K562 (cell line): ENCODE results near the gene DISC1. TPM values are rescaled to one million over a fixed set of nuclear protein-coding genes. Genes with fewer than 3 reads are reported as not detected.

Source experiments
- NR3C1 ChIP-seq: sonication (generic); formaldehyde crosslinking; IDR thresholded peaks from 2 replicates; pipeline ENCODE4 v1.8.1; 2022; ENCODE audit warnings: missing genetic modification reagents
- polyA plus RNA-seq, 8 experiments: library from polyadenylated mRNA; depleted of rRNA in 4 of 8; stranded (reverse) in 5 of 8; unstranded in 3 of 8; fragments of >200 nt; fragmentation: Nextera tagmentation in 2 of 8; fragmentation: Illumina TruSeq in 1 of 8; extraction: Ambion mirVana in 2 of 8; extraction: Trizol in 1 of 8; gene quantifications; 2 replicates each; pipeline versions ENCODE4 v1.2.1 to v1.2.3, GENCODE V29; 2011 to 2014; ENCODE audit warnings: inconsistent platforms in 1 of 8, missing spikeins in 1 of 8
- total RNA-seq, 7 experiments: library from RNA; depleted of rRNA in 6 of 7; stranded (reverse); fragments of >200 nt in 6 of 7; fragmentation: Illumina TruSeq in 2 of 7; extraction: Trizol in 2 of 7; gene quantifications; 2 replicates each; pipeline versions ENCODE4 v1.2.1 to v1.2.3, GENCODE V29; 2011 to 2021; ENCODE audit warnings: low replicate concordance in 1 of 7
- TF ChIP-seq, protein P1 (sequence below): fragments of 450-650 bp; IDR thresholded peaks from 2 replicates; pipeline ENCODE4 v1.6.1; 2016; ENCODE audit warnings: mild to moderate bottlenecking, moderate library complexity

Gene DISC1
- total and polyA plus RNA-seq, 9 of the 15 experiments (the other 6 are each of a cell fraction or from before 2014, with no cell fraction given) = 0.01 to 0.11 (median 0.08) TPM; not detected in 1

DNA sequence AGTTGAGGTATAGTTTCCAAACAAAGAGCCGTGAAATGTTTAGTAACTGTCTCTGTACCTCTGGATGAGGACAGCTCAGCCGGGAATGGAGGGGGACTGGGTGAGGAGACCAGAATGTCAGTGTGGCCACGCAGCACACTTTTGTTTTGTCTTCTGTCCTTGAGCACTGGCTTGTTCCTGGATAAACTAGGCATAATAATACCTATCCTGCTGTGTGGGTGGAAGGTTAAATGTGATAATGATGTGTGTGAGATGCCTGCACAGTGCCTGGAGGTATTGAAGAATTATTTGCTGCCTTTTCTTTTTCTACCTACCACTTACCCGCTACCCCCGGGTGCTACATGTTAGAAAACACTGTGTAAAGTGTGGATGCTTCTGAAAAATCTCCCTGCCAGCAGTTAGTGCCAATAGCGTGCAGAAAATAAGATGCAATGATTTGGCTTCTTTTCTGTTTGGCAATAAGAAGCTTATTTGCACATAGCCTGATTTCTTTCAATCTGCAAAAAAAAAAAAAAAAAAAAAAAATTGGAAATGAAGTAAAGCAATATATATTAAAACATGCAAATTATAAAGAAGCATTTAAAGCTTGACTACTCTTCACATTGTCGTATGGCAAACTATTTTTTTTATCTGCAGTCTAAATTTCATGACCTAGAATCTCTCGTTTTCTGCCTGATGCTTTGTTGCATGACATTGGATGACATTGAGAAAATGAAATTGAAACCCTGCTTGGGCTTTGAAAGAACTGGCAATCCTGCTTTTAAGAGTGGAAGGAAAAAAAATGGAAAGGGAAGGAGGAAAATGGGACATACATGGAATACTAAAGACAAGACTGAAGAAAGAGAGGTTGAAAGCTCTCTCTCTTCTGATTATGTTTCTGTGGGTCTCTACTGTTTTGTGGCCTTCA, 89.5 kb downstream of the DISC1 start (continued):
- TF ChIP-seq, protein P1, sequence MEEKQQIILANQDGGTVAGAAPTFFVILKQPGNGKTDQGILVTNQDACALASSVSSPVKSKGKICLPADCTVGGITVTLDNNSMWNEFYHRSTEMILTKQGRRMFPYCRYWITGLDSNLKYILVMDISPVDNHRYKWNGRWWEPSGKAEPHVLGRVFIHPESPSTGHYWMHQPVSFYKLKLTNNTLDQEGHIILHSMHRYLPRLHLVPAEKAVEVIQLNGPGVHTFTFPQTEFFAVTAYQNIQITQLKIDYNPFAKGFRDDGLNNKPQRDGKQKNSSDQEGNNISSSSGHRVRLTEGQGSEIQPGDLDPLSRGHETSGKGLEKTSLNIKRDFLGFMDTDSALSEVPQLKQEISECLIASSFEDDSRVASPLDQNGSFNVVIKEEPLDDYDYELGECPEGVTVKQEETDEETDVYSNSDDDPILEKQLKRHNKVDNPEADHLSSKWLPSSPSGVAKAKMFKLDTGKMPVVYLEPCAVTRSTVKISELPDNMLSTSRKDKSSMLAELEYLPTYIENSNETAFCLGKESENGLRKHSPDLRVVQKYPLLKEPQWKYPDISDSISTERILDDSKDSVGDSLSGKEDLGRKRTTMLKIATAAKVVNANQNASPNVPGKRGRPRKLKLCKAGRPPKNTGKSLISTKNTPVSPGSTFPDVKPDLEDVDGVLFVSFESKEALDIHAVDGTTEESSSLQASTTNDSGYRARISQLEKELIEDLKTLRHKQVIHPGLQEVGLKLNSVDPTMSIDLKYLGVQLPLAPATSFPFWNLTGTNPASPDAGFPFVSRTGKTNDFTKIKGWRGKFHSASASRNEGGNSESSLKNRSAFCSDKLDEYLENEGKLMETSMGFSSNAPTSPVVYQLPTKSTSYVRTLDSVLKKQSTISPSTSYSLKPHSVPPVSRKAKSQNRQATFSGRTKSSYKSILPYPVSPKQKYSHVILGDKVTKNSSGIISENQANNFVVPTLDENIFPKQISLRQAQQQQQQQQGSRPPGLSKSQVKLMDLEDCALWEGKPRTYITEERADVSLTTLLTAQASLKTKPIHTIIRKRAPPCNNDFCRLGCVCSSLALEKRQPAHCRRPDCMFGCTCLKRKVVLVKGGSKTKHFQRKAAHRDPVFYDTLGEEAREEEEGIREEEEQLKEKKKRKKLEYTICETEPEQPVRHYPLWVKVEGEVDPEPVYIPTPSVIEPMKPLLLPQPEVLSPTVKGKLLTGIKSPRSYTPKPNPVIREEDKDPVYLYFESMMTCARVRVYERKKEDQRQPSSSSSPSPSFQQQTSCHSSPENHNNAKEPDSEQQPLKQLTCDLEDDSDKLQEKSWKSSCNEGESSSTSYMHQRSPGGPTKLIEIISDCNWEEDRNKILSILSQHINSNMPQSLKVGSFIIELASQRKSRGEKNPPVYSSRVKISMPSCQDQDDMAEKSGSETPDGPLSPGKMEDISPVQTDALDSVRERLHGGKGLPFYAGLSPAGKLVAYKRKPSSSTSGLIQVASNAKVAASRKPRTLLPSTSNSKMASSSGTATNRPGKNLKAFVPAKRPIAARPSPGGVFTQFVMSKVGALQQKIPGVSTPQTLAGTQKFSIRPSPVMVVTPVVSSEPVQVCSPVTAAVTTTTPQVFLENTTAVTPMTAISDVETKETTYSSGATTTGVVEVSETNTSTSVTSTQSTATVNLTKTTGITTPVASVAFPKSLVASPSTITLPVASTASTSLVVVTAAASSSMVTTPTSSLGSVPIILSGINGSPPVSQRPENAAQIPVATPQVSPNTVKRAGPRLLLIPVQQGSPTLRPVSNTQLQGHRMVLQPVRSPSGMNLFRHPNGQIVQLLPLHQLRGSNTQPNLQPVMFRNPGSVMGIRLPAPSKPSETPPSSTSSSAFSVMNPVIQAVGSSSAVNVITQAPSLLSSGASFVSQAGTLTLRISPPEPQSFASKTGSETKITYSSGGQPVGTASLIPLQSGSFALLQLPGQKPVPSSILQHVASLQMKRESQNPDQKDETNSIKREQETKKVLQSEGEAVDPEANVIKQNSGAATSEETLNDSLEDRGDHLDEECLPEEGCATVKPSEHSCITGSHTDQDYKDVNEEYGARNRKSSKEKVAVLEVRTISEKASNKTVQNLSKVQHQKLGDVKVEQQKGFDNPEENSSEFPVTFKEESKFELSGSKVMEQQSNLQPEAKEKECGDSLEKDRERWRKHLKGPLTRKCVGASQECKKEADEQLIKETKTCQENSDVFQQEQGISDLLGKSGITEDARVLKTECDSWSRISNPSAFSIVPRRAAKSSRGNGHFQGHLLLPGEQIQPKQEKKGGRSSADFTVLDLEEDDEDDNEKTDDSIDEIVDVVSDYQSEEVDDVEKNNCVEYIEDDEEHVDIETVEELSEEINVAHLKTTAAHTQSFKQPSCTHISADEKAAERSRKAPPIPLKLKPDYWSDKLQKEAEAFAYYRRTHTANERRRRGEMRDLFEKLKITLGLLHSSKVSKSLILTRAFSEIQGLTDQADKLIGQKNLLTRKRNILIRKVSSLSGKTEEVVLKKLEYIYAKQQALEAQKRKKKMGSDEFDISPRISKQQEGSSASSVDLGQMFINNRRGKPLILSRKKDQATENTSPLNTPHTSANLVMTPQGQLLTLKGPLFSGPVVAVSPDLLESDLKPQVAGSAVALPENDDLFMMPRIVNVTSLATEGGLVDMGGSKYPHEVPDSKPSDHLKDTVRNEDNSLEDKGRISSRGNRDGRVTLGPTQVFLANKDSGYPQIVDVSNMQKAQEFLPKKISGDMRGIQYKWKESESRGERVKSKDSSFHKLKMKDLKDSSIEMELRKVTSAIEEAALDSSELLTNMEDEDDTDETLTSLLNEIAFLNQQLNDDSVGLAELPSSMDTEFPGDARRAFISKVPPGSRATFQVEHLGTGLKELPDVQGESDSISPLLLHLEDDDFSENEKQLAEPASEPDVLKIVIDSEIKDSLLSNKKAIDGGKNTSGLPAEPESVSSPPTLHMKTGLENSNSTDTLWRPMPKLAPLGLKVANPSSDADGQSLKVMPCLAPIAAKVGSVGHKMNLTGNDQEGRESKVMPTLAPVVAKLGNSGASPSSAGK = no peak
- TF ChIP-seq NR3C1 (CRISPR knock-in tag) = no peak
- TF ChIP-seq, all 486 proteins: peak for 0
